ENCODE data around the gene HMCN1. TPM values are rescaled to one million over a fixed set of nuclear protein-coding genes. Genes with fewer than 3 reads are reported as not detected.

HMCN1 gene
- total and polyA plus RNA-seq, 11 donors = 2.1 to 14.1 (median 5.6) TPM

DNA sequence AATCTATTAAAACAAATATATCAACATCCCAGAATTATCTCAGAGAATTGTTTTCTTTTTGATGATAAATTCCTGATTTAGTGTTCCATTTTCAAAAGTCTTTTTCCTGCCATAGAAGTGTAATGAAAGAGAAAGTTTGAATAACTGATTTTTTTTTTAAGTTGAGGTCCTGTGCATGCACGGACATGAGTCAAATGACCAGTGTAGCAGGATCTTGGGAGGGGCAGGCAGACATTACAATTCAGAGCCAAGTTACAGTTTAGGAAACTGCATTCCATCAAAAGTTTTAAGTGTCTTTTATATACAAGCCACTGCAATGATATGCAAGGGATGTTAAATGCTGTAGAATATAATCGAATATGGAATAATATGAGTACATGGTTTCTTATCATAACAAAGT, 227.5 kb downstream of the HMCN1 start:
- Histone ChIP-seq H3K4me1 (peaks cover 0 to 62% (median 18%) of the 10 kb centered on the region in 12 donors), H3K9me3 (no peaks in the 10 kb centered on the region), H3K4me3 (no peak overlapping the region), H3K36me3 (no peaks in the 10 kb centered on the region), H3K27me3 (no peaks in the 10 kb centered on the region), H3K27ac (peak overlapping the region in 9 of 12 donors; percentile 26 to 59 (median 41))
- DNase-seq = no peak
- intact Hi-C loops (cut with DNase I) = loop anchor here in 1 of 10 donors (10.0 kb wide), 1 partner anchor 117 kb away; no protein-coding TSS in a partner anchor
- peak in 3 of 4 donors; percentile 38 to 63 (median 39) for ATAC-seq
- 53 to 65% (median 58%) methylated on average over 2 of the region's 2 CpGs for WGBS, 4 donors
- TF ChIP-seq POLR2A (IDR thresholded peaks at IDR 0.05) (no peak), CTCF (IDR thresholded peaks at IDR 0.05) (no peak)

DNA sequence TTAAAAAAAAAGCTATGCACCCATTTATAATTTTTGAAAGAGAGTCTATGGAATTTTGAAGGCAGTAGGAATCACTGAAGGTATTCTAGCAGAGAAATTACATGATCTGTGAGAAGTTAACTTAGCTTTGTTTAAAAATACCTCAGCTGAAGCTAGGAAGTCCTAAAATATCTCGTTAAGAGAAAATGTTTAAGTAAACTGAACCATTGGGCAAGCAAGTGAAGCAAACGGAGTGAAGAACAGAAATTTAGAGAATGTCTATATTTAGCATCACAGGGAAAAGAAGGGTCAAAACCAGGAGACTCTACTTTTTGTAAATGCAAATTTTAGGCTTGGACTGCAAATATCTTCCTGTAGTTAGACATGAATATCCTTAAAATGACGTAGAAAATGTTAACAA, 230.8 kb downstream of the HMCN1 start:
- intact Hi-C loops (cut with DNase I) = loop anchor here in 1 of 10 donors (10.0 kb wide), 1 partner anchor 120 kb away; no protein-coding TSS in a partner anchor
- 46 to 55% (median 52%) methylated on average over 3 of the region's 3 CpGs for WGBS, 4 donors
- TF ChIP-seq CTCF (IDR thresholded peaks at IDR 0.05) (no peak), POLR2A (IDR thresholded peaks at IDR 0.05) (no peak)
- H3K27me3 ChIP-seq = no peaks in the 10 kb centered on the region
- H3K36me3 ChIP-seq = no peaks in the 10 kb centered on the region
- H3K27ac ChIP-seq = peak overlapping the region in 2 of 12 donors; percentile 51 to 52
- no peak for ATAC-seq
- no peaks in the 10 kb centered on the region for H3K9me3 ChIP-seq
- H3K4me3 ChIP-seq = no peak overlapping the region
- peaks cover 0 to 64% (median 22%) of the 10 kb centered on the region in 12 donors for H3K4me1 ChIP-seq
- DNase-seq = no peak

DNA sequence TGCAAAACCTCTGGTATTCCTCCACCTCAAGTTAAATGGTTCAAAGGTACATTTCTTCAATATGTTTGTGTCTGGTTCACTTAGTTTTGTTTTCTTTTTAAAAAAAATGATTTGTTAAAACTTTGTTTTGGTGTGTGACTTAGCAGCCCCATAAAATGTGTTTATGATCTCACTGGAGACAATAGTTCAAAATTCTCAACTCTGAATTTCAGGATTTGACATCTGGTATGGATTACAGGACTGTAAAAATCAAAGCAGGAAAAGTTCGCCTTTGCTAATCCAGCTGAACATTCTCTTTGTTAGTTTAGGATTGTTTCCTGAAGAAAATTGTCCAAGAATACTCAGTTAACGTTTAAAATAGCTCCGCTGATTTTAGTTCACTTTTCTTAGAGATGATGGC, 231.7 kb downstream of the HMCN1 start:
- Histone ChIP-seq H3K4me3 (peak overlapping the region in 1 of 12 donors; percentile 3), H3K27me3 (no peaks in the 10 kb centered on the region), H3K27ac (peak overlapping the region in 9 of 12 donors; percentile 25 to 65 (median 51)), H3K9me3 (no peaks in the 10 kb centered on the region), H3K36me3 (peaks cover 0 to 5% (median 0%) of the 10 kb centered on the region in 9 donors), H3K4me1 (peaks cover 0 to 56% (median 18%) of the 10 kb centered on the region in 12 donors)
- DNase-seq = no peak
- TF ChIP-seq CTCF (IDR thresholded peaks at IDR 0.05) (no peak), POLR2A (IDR thresholded peaks at IDR 0.05) (no peak)
- 43 to 61% (median 50%) methylated on average over 3 of the region's 3 CpGs for WGBS, 4 donors
- intact Hi-C loops (cut with DNase I) = loop anchor here in 1 of 10 donors (10.0 kb wide), 1 partner anchor 121 kb away; no protein-coding TSS in a partner anchor
- peak in 1 of 4 donors; percentile 38 for ATAC-seq

DNA sequence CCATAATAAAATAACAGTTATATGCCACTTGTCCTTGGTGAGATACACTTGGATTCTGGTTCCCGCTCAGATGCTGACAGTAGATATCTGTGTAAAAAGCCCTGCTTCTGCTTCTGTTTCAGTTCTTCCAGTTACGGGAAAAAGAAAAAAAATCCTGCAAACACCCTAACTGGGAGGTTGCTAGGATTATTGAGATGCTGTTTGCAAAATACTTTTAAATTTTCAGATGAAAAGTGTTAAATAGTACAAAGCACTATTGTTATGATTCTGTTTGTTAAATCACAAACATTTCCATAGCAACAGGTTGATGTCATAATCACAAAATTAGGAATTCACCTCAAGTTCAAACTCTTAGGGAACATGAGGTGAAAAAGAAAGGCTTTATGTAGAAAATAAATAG, 232.3 kb downstream of the HMCN1 start:
- peaks cover 0 to 9% (median 0%) of the 10 kb centered on the region in 9 donors for H3K36me3 ChIP-seq
- H3K27me3 ChIP-seq = no peaks in the 10 kb centered on the region
- no peaks in the 10 kb centered on the region for H3K9me3 ChIP-seq
- intact Hi-C loops (cut with DNase I) = loop anchor here in 1 of 10 donors (10.0 kb wide), 1 partner anchor 122 kb away; no protein-coding TSS in a partner anchor
- TF ChIP-seq POLR2A (IDR thresholded peaks at IDR 0.05) (no peak), CTCF (IDR thresholded peaks at IDR 0.05) (no peak)
- peaks cover 0 to 51% (median 15%) of the 10 kb centered on the region in 12 donors for H3K4me1 ChIP-seq
- H3K4me3 ChIP-seq = peak overlapping the region in 1 of 12 donors; percentile 3
- ATAC-seq (peak in 2 of 4 donors; percentile 20 to 49), DNase-seq (no peak)
- H3K27ac ChIP-seq = peak overlapping the region in 10 of 12 donors; percentile 13 to 65 (median 44)
- WGBS, 4 donors = 52 to 67% (median 59%) methylated on average over 2 of the region's 2 CpGs

Measured in heart left ventricle (tissue), 16 donors.